HuH-7 (cell line): ENCODE data around the gene TNIK.

Experiments
- DNase-seq: peaks from one replicate; pipeline ENCODE4 v3.0.0; 2011; ENCODE audit warnings: low spot score

Gene TNIK

GRCh38 chr3:171159822-171160157 lies 300.4 kb downstream of the TNIK start:
- no peak for DNase-seq

- no peak for DNase-seq
Observed at GRCh38 chr3:171159024-171159821, 301.0 kb downstream of the TNIK start.

GRCh38 chr3:171157980-171158379 lies 302.2 kb downstream of the TNIK start:
- DNase-seq, result no peak

- DNase-seq, result no peak
Observed at GRCh38 chr3:171157286-171157685, 302.9 kb downstream of the TNIK start.

GRCh38 chr3:171156401-171157010 lies 303.7 kb downstream of the TNIK start:
- DNase-seq, result no peak

- no peak for DNase-seq
Observed at GRCh38 chr3:171155122-171155700, 305.0 kb downstream of the TNIK start.

- DNase-seq, result no peak
Observed at GRCh38 chr3:171150945-171151344, 309.3 kb downstream of the TNIK start.

- no peak for DNase-seq
Observed at GRCh38 chr3:171149526-171150116, 310.6 kb downstream of the TNIK start.

GRCh38 chr3:171145798-171146197 lies 314.4 kb downstream of the TNIK start:
- no peak for DNase-seq

- DNase-seq, result no peak
Observed at GRCh38 chr3:171142985-171143384, 317.2 kb downstream of the TNIK start.

- DNase-seq, result no peak
Observed at GRCh38 chr3:171140246-171140645, 320.0 kb downstream of the TNIK start.

GRCh38 chr3:171138027-171138426 lies 322.2 kb downstream of the TNIK start:
- DNase-seq, result no peak

- no peak for DNase-seq
Observed at GRCh38 chr3:171135549-171135948, 324.7 kb downstream of the TNIK start.

GRCh38 chr3:171133796-171134569 lies 326.2 kb downstream of the TNIK start:
- no peak for DNase-seq

GRCh38 chr3:171133337-171133736 lies 326.9 kb downstream of the TNIK start:
- no peak for DNase-seq

GRCh38 chr3:171132873-171133272 lies 327.3 kb downstream of the TNIK start:
- no peak for DNase-seq

- DNase-seq, result no peak
Observed at GRCh38 chr3:171129827-171130226, 330.4 kb downstream of the TNIK start.

- no peak for DNase-seq
Observed at GRCh38 chr3:171127611-171128010, 332.6 kb downstream of the TNIK start.

- DNase-seq, result no peak
Observed at GRCh38 chr3:171126478-171127209, 333.6 kb downstream of the TNIK start.

- no peak for DNase-seq
Observed at GRCh38 chr3:171125010-171125409, 335.2 kb downstream of the TNIK start.

GRCh38 chr3:171123915-171124314 lies 336.3 kb downstream of the TNIK start:
- no peak for DNase-seq

- DNase-seq, result no peak
Observed at GRCh38 chr3:171122861-171123260, 337.3 kb downstream of the TNIK start.
